IMR-90 (cell line): ENCODE measurements around the gene SEPTIN5. TPM values are rescaled to one million over a fixed set of nuclear protein-coding genes. Genes with fewer than 3 reads are reported as not detected.
"Not testable (repeated sequence)": the region's sequence is repeated elsewhere in the genome, so short reads cannot be mapped to it uniquely, and the experiment has no call there.

Experiments used
- ATAC-seq: fragments of 200-7000 bp; cut with Tn5 transposase; 2 replicates; pipeline ENCODE4 v1.9.1; 2020; ENCODE audit warnings: low read depth, mild to moderate bottlenecking, moderate library complexity
- BruUV-seq: library from RNA; stranded (reverse); fragments of 400-500 nt; replicated peaks from 2 replicates; lab custom pipeline; 2021; lab: Mats Ljungman, UMichigan
- CTCF ChIA-PET: fragments of 300-600 bp; formaldehyde crosslinking; extraction: SDS; loops from one replicate; lab custom pipeline; 2021; ENCODE audit warnings: antibody characterized with exemption; lab: Yijun Ruan, JAX
- POLR2A ChIA-PET: fragments of 300-600 bp; sonication (Branson Sonifier 250); formaldehyde crosslinking; loops from one replicate; lab custom pipeline; 2022; ENCODE audit warnings: antibody characterized with exemption; ENCODE audit not compliant: unreplicated experiment; lab: Charles Lee
- DNase-seq: peaks from one replicate; pipeline ENCODE4 v3.0.0; 2013
- H2AFZ ChIP-seq: replicated peaks from 2 replicates; pipeline ENCODE3; 2013; ENCODE audit warnings: low read length, mild to moderate bottlenecking; ENCODE audit not compliant: poor library complexity
- H2AK5ac ChIP-seq: 2 replicates; pipeline ENCODE4 v1.6.1; 2013; ENCODE audit warnings: low read depth, low read length, inconsistent platforms
- H2AK9ac ChIP-seq: replicated peaks from 2 replicates; pipeline ENCODE3; 2013; ENCODE audit warnings: mild to moderate bottlenecking, low read depth, low read length, moderate library complexity; ENCODE audit not compliant: poor library complexity
- H2BK120ac ChIP-seq: 2 replicates; pipeline ENCODE4 v1.6.1; 2013; ENCODE audit warnings: low read depth, low read length, inconsistent platforms
- H2BK15ac ChIP-seq: 3 replicates; pipeline ENCODE4 v1.6.1; 2013; ENCODE audit warnings: low read depth, low read length, inconsistent platforms
- H2BK20ac ChIP-seq: 2 replicates; pipeline ENCODE4 v1.6.1; 2013; ENCODE audit warnings: low read depth, mild to moderate bottlenecking, inconsistent platforms, low read length, moderate library complexity
- H2BK5ac ChIP-seq: 2 replicates; pipeline ENCODE4 v1.6.1; 2013; ENCODE audit warnings: mild to moderate bottlenecking, low read depth, low read length, inconsistent platforms; ENCODE audit not compliant: poor library complexity, severe bottlenecking
- H3K14ac ChIP-seq: replicated peaks from 2 replicates; pipeline ENCODE4 v1.6.1; 2013; ENCODE audit warnings: low read depth, low read length, inconsistent platforms
- H3K18ac ChIP-seq: 2 replicates; pipeline ENCODE4 v1.6.1; 2013; ENCODE audit warnings: low read depth, low read length, control low read depth
- H3K23ac ChIP-seq: 2 replicates; pipeline ENCODE4 v1.6.1; 2013; ENCODE audit warnings: low read depth, low read length, inconsistent platforms
- H3K27ac ChIP-seq: 2 replicates; pipeline ENCODE4 v1.5.1; 2013; ENCODE audit warnings: mild to moderate bottlenecking, control low read depth, low read length; ENCODE audit not compliant: insufficient read depth
- H3K27me3 ChIP-seq: 2 replicates; pipeline ENCODE4 v1.6.1; 2013; ENCODE audit warnings: low read length; ENCODE audit not compliant: control insufficient read depth, insufficient read depth
- H3K36me3 ChIP-seq: 2 replicates; pipeline ENCODE4 v1.6.1; 2013; ENCODE audit warnings: low read length, mixed read lengths; ENCODE audit not compliant: control insufficient read depth, insufficient read depth
- H3K4ac ChIP-seq: 2 replicates; pipeline ENCODE4 v1.6.1; 2013; ENCODE audit warnings: low read depth, low read length, inconsistent platforms
- H3K4me1 ChIP-seq: 2 replicates; pipeline ENCODE4 v1.6.1; 2013; ENCODE audit warnings: low read length, mixed read lengths; ENCODE audit not compliant: control insufficient read depth, insufficient read depth
- H3K4me2 ChIP-seq: 2 replicates; pipeline ENCODE4 v1.6.1; 2013; ENCODE audit warnings: low read depth, mild to moderate bottlenecking, control low read depth, low read length, moderate library complexity
- H3K4me3 ChIP-seq: 2 replicates; pipeline ENCODE4 v1.5.1; 2013; ENCODE audit warnings: low read depth, mild to moderate bottlenecking, control low read depth, low read length, moderate library complexity; ENCODE audit not compliant: insufficient read depth
- H3K56ac ChIP-seq: 2 replicates; pipeline ENCODE4 v1.6.1; 2013; ENCODE audit warnings: low read length, inconsistent platforms; ENCODE audit not compliant: insufficient read depth; ENCODE audit errors: extremely low read depth
- H3K79me1 ChIP-seq, 2 experiments: 2 replicates each; pipeline ENCODE4 v1.6.1; 2013; ENCODE audit warnings: low read length in 2 of 2, inconsistent platforms in 1 of 2, low read depth in 1 of 2
- H3K9ac ChIP-seq: 2 replicates; pipeline ENCODE4 v1.6.1; 2013; ENCODE audit warnings: low read depth, low read length, control low read depth
- H3K9me1 ChIP-seq: 2 replicates; pipeline ENCODE4 v1.6.1; 2013; ENCODE audit warnings: low read length, inconsistent platforms; ENCODE audit not compliant: insufficient read depth
- H3K9me3 ChIP-seq: 2 replicates; pipeline ENCODE4 v1.6.1; 2013; ENCODE audit warnings: low read length; ENCODE audit not compliant: control insufficient read depth, insufficient read depth
- H4K20me1 ChIP-seq: 2 replicates; pipeline ENCODE4 v1.6.1; 2013; ENCODE audit warnings: low read length, inconsistent platforms; ENCODE audit not compliant: insufficient read depth
- H4K5ac ChIP-seq: 2 replicates; pipeline ENCODE4 v1.6.1; 2013; ENCODE audit warnings: mild to moderate bottlenecking, low read depth, low read length, control low read depth
- H4K8ac ChIP-seq, 2 experiments: 2 replicates each; pipeline ENCODE4 v1.6.1; 2013; ENCODE audit warnings: low read depth in 2 of 2, low read length in 2 of 2, control low read depth in 1 of 2, inconsistent platforms in 1 of 2
- H4K91ac ChIP-seq: 2 replicates; pipeline ENCODE4 v1.6.1; 2013; ENCODE audit warnings: low read depth, low read length, inconsistent platforms; ENCODE audit not compliant: insufficient read depth
- BHLHE40 ChIP-seq: fragments of 150-350 bp; IDR thresholded peaks from 2 replicates; pipeline ENCODE4 v1.6.1; 2016; ENCODE audit warnings: mild to moderate bottlenecking, low read depth, low read length
- CEBPB ChIP-seq: IDR thresholded peaks from 2 replicates; pipeline ENCODE4 v1.6.1; 2012; ENCODE audit warnings: low read depth, low read length, improper control_type of control experiment
- ELK1 ChIP-seq: fragments of 150-350 bp; IDR thresholded peaks from 2 replicates; pipeline ENCODE4 v1.6.1; 2016; ENCODE audit warnings: low read depth, mild to moderate bottlenecking, low read length, moderate library complexity, borderline replicate concordance
- MXI1 ChIP-seq: IDR thresholded peaks from 2 replicates; pipeline ENCODE4 v1.6.1; 2012; ENCODE audit warnings: low read depth, mild to moderate bottlenecking, low read length, moderate library complexity, borderline replicate concordance
- NFE2L2 ChIP-seq: fragments of 150-350 bp; IDR thresholded peaks from 2 replicates; pipeline ENCODE4 v1.6.1; 2016; ENCODE audit warnings: low read depth, mild to moderate bottlenecking, low read length
- RCOR1 ChIP-seq: IDR thresholded peaks from 2 replicates; pipeline ENCODE4 v1.6.1; 2012; ENCODE audit warnings: mild to moderate bottlenecking, low read length, improper control_type of control experiment; ENCODE audit not compliant: insufficient replicate concordance
- SMC3 ChIP-seq: fragments of 150-350 bp; IDR thresholded peaks from 2 replicates; pipeline ENCODE4 v1.6.1; 2016; ENCODE audit warnings: low read depth, mild to moderate bottlenecking, antibody characterized with exemption, low read length, moderate library complexity
- WGBS, 2 experiments: methylation state at CpG; one replicate each; pipeline versions ENCODE4 v1.1.5 to v1.1.7; 2013; ENCODE audit warnings: missing lambda C conversion rate in 2 of 2; ENCODE audit not compliant: insufficient read length in 1 of 2; ENCODE audit errors: extremely low coverage in 2 of 2; 5-methylcytosine and 5-hydroxymethylcytosine counted together
- dilution Hi-C: fragments of 300-500 bp; cut with HindIII; formaldehyde crosslinking; loops from one replicate; pipeline ENCODE4 v1.14.3; 2018; ENCODE audit warnings: low sequenced_read_pairs; ENCODE audit not compliant: unreplicated experiment
- in situ Hi-C: fragments of 300-500 bp; cut with MboI; formaldehyde crosslinking; loops from 3 replicates; pipeline ENCODE4 v1.14.3; 2019; ENCODE audit warnings: low sequenced_read_pairs, inconsistent platforms, mixed read lengths
- intact Hi-C: fragments of 100-400 bp; cut with micrococcal nuclease; formaldehyde crosslinking; loops from 2 replicates; pipeline ENCODE4 v1.10.0; 2022
- polyA plus RNA-seq, 3 experiments: library from polyadenylated mRNA; depleted of rRNA; stranded (reverse); fragments of >200 nt; gene quantifications; 2 replicates each; pipeline ENCODE4 v1.2.3, GENCODE V29; 2012; ENCODE audit warnings: low replicate concordance in 1 of 3
- total RNA-seq: library from RNA; depleted of rRNA; stranded (reverse); fragments of >200 nt; gene quantifications from 2 replicates; pipeline ENCODE4 v1.2.3, GENCODE V29; 2012

SEPTIN5 gene
- total and polyA plus RNA-seq, 2 of the 4 experiments (the other 2 are of a cell fraction), result 16.8 to 20.7 TPM

- ChIA-PET CTCF (no interaction called here), POLR2A (no interaction called here)
- H3K27ac ChIP-seq, result no peak overlapping the region
- H2AK5ac ChIP-seq, result no peak overlapping the region
- no peak overlapping the region for H4K8ac ChIP-seq
- H4K20me1 ChIP-seq, result no peaks in the 10 kb centered on the region
- no peak overlapping the region for H2BK120ac ChIP-seq
- H2BK5ac ChIP-seq, result no peak overlapping the region
- no peak overlapping the region for H3K4me3 ChIP-seq
- H3K4me2 ChIP-seq, result no peak overlapping the region
- ATAC-seq (no peak), DNase-seq (no peak)
- dilution Hi-C loops (no loop called here), in situ Hi-C loops (no loop called here), intact Hi-C loops (no loop called here)
- H3K4me1 ChIP-seq, result no peaks in the 10 kb centered on the region; the same call in 1 of the 2 replicates
- H3K79me1 ChIP-seq, result no peaks in the 10 kb centered on the region
- H3K4ac ChIP-seq, result no peak overlapping the region
- H3K9ac ChIP-seq, result no peak overlapping the region
- TF ChIP-seq RCOR1 (no peak), ELK1 (no peak), NFE2L2 (no peak), CEBPB (no peak), BHLHE40 (no peak), MXI1 (no peak), SMC3 (no peak)
- no peak overlapping the region for H3K23ac ChIP-seq
- no peak overlapping the region for H4K91ac ChIP-seq
- no peak overlapping the region for H3K18ac ChIP-seq
- H2BK15ac ChIP-seq, result no peak overlapping the region
- no peak overlapping the region for H3K56ac ChIP-seq
- peaks cover 6% of the 10 kb centered on the region; the same call in 1 of the 2 replicates for H3K9me3 ChIP-seq
- peaks cover 12% of the 10 kb centered on the region for H3K27me3 ChIP-seq
- H4K5ac ChIP-seq, result no peak overlapping the region
- no peak overlapping the region for H3K14ac ChIP-seq
- BruUV-seq, result no TSS peak
- WGBS, 2 experiments, result no CpG with 5 or more reads among the region's 7 CpGs
- no peak overlapping the region for H2BK20ac ChIP-seq
- no peaks in the 10 kb centered on the region for H3K36me3 ChIP-seq
- H3K9me1 ChIP-seq, result no peaks in the 10 kb centered on the region
- no peak overlapping the region for H2AK9ac ChIP-seq
- H2AFZ ChIP-seq, result no peak overlapping the region
Measured at GRCh38 chr22:19675428-19675827, 38.9 kb upstream of the SEPTIN5 start.

- H2AFZ ChIP-seq, ATAC-seq, DNase-seq, H3K4ac ChIP-seq, H4K8ac ChIP-seq, H2BK5ac ChIP-seq, intact Hi-C loops, H3K36me3 ChIP-seq, H3K9me1 ChIP-seq, H2BK120ac ChIP-seq, dilution Hi-C loops, H2BK15ac ChIP-seq, H3K9me3 ChIP-seq, H3K9ac ChIP-seq, H3K4me1 ChIP-seq, H3K4me3 ChIP-seq, H3K56ac ChIP-seq, H2AK9ac ChIP-seq, H4K5ac ChIP-seq, H3K14ac ChIP-seq, H3K4me2 ChIP-seq, H3K23ac ChIP-seq, H4K20me1 ChIP-seq, POLR2A ChIA-PET, H3K79me1 ChIP-seq, H3K18ac ChIP-seq, H4K91ac ChIP-seq, H2BK20ac ChIP-seq, CTCF ChIA-PET, H3K27ac ChIP-seq, in situ Hi-C loops, H2AK5ac ChIP-seq, BruUV-seq: not testable (repeated sequence)
- H3K27me3 ChIP-seq, result peaks cover 17% of the 10 kb centered on the region
- no CpG with 5 or more reads among the region's 1 CpG for WGBS, 2 experiments
Measured at GRCh38 chr22:19676437-19676836, 37.9 kb upstream of the SEPTIN5 start.
